ENCODE measurements around the gene EPRS1. TPM values are rescaled to one million over a fixed set of nuclear protein-coding genes. Genes with fewer than 3 reads are reported as not detected.

The EPRS1 gene
- total and polyA plus RNA-seq, 2 of the 13 experiments (the other 11 are each of a cell fraction or from before 2014, with no cell fraction given): 86.1 to 124 TPM

DNA sequence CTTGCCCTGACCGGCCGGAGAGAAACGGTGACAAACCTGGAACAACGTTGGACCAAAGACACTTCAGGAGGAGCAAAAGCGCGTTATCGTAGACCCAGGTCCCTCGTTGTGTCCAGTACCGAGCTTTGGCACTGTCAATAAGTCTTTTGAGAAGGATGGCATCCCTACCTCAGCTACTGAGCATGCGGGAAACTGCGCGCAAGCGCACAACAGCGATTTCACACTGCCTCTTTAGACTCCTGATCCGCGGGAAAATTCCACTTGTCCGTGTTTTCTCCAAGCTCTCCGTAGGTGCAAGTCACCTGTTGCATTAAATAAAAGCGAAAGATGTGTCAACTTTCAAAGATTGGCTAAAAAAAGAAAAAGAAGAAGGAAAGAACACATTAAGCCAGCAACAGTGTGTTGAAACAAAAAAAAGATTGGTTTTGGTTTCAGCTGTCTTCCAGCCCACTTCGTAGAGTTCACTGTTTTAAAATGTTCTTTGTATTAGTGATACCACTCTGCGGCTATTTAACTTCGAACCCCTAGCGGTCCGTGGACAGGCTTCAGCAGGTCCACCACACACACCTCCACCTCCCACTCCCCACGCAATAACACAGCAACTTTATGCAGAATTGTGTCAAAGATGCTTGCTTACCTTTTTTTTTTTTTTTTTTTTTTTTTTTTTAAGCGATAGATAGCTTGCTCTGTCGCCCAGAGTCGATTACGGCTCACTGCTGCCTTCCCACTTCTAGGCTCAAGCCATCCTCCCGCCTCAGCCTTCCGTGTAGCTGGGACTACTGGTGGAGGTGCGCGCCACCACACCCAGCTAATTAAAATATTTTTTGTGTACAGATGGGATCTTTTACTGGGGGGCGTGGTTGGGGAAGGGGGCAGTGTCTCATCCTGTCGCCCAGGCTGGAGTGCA lies 43.6 kb upstream of the EPRS1 start, which contains the start of gene BPNT1 (continued):
- no peak for TF ChIP-seq HNRNPK (IDR thresholded peaks at IDR 0.05; ENCODE audit: low read depth, low read length, poor library complexity, severe bottlenecking)
- TF ChIP-seq SPEN (CRISPR knock-in tag; IDR thresholded peaks at IDR 0.05; ENCODE audit: low read depth): peak; percentile 52
- TF ChIP-seq BRF2 (CRISPR knock-in tag; IDR thresholded peaks at IDR 0.05): no peak
- TF ChIP-seq NR2C2 (CRISPR knock-in tag; IDR thresholded peaks at IDR 0.05; ENCODE audit: borderline replicate concordance): peak; percentile 25; the same call in 1 of the 2 replicates
- no peak for TF ChIP-seq ZNF20 (CRISPR knock-in tag; IDR thresholded peaks at IDR 0.05)
- no peak for TF ChIP-seq GFI1 (CRISPR knock-in tag; IDR thresholded peaks at IDR 0.05; ENCODE audit: borderline replicate concordance)
- TF ChIP-seq ZNF468 (CRISPR knock-in tag; IDR thresholded peaks at IDR 0.05): no peak
- TF ChIP-seq CEBPZ (IDR thresholded peaks at IDR 0.05; ENCODE audit: low read length): no peak
- peak; percentile 91 for TF ChIP-seq KAT8 (CRISPR knock-in tag; IDR thresholded peaks at IDR 0.05)
- 0 out of 2 replicates have a peak, but pooled peaks have one; percentile 51 for TF ChIP-seq MBD4 (IDR thresholded peaks at IDR 0.05; ENCODE audit: borderline replicate concordance, low read length)
- no peak for TF ChIP-seq JUN (CRISPR knock-in tag; IDR thresholded peaks at IDR 0.05)
- TF ChIP-seq CSRNP1 (CRISPR knock-in tag; IDR thresholded peaks at IDR 0.05): no peak
- no peak for TF ChIP-seq ZFP41 (CRISPR knock-in tag; IDR thresholded peaks at IDR 0.05; ENCODE audit: borderline replicate concordance)
- no peak for TF ChIP-seq ZNF382 (CRISPR knock-in tag; IDR thresholded peaks at IDR 0.05; ENCODE audit: borderline replicate concordance)
- TF ChIP-seq RBM22 (optimal IDR thresholded peaks at IDR 0.05; ENCODE audit: low read length): no peak
- no peak for TF ChIP-seq FIP1L1 (IDR thresholded peaks at IDR 0.05; ENCODE audit: borderline replicate concordance, insufficient read depth, low read depth, low read length)
- no peak for TF ChIP-seq FOXA1 (IDR thresholded peaks at IDR 0.05)
- TF ChIP-seq FOXA1 (CRISPR knock-in tag; IDR thresholded peaks at IDR 0.05): peak; percentile 91
- no peak for TF ChIP-seq EEA1 (CRISPR knock-in tag; IDR thresholded peaks at IDR 0.05; ENCODE audit: borderline replicate concordance)
- no peak for TF ChIP-seq ZBTB33 (CRISPR knock-in tag; IDR thresholded peaks at IDR 0.05)
